ENCODE measurements around the gene PLA2G6. TPM values are rescaled to one million over a fixed set of nuclear protein-coding genes. Genes with fewer than 3 reads are reported as not detected.

The PLA2G6 gene
- total and polyA plus RNA-seq, 2 of the 8 experiments (the other 6 are each of a cell fraction or from before 2014, with no cell fraction given), result 13.2 to 21.0 TPM

DNA sequence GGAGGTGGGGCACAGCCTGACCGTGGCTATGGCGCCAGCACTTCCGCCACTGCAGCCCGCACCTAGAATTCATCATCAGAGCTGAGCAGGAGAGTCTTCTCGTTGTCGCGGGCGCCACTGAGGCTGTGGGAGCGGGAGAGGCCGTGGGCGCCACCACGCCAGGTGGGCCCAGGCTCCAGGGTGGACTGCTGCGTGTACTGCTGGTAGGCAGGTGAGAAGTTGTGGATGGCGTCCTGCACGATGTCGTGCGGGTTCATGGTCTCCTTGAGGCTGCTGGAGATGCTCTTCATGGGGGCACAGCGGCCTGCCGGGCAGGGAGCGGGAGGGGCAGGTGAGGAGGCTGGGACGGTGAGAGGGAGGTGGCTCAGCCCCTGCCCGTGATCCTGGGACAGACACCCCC, 39.8 kb upstream of the PLA2G6 start:
- Histone ChIP-seq H2BK15ac (ENCODE audit: low read length) (no peak overlapping the region), H3K9me3 (ENCODE audit: insufficient read depth in 2 of 2, low read depth in 1 of 2, low read length in 1 of 2) (no peaks in the 10 kb centered on the region), H2BK120ac (replicated peaks; ENCODE audit: low read depth, low read length) (no peak overlapping the region), H3K4me1 (replicated peaks in 1 of 4; ENCODE audit: control insufficient read depth in 3 of 4, insufficient read depth in 4 of 4, low read length in 3 of 4) (peaks cover 10 to 25% (median 16%) of the 10 kb centered on the region in 4 experiments), H3K14ac (ENCODE audit: insufficient read length) (no peak overlapping the region), H3K23me2 (ENCODE audit: low read depth, low read length) (no peaks in the 10 kb centered on the region), H3K18ac (ENCODE audit: extremely low read depth, low read length) (no peak overlapping the region), H2BK20ac (ENCODE audit: low read length) (no peak overlapping the region), H2AK5ac (ENCODE audit: low read depth, low read length) (no peak overlapping the region), H3K9ac (replicated peaks in 1 of 4; ENCODE audit: extremely low read depth in 1 of 4, low read depth in 3 of 4, low read length in 3 of 4) (no peak overlapping the region), H3K4me2 (ENCODE audit: insufficient read depth in 1 of 2, low read depth in 2 of 2, low read length in 2 of 2) (no peak overlapping the region), H3K79me1 (ENCODE audit: low read depth, low read length) (no peaks in the 10 kb centered on the region; the same call in 1 of the 2 replicates), H3K56ac (replicated peaks; ENCODE audit: insufficient read length, low read depth, low read length) (no peak overlapping the region), H3K27ac (ENCODE audit: low read depth, low read length) (no peak overlapping the region), H2BK5ac (ENCODE audit: low read depth, low read length) (no peak overlapping the region), H3K79me2 (ENCODE audit: control insufficient read depth in 1 of 2, insufficient read depth in 2 of 2, low read length in 2 of 2) (no peaks in the 10 kb centered on the region), H3K4me3 (ENCODE audit: extremely low read depth in 1 of 4, insufficient read depth in 2 of 4, low read depth in 3 of 4, low read length in 4 of 4) (no peak overlapping the region), H3K23ac (ENCODE audit: insufficient read length) (no peak overlapping the region), H4K91ac (replicated peaks; ENCODE audit: insufficient read length, low read length) (no peak overlapping the region), H3K27me3 (replicated peaks in 1 of 4; ENCODE audit: control insufficient read depth in 3 of 4, extremely low read depth in 1 of 4, insufficient read depth in 3 of 4, low read length in 3 of 4) (no peaks in the 10 kb centered on the region), H2AFZ (ENCODE audit: low read length) (no peak overlapping the region), H2BK12ac (ENCODE audit: low read depth, low read length) (no peak overlapping the region), H4K8ac (ENCODE audit: extremely low read depth, insufficient read depth, low read length) (no peak overlapping the region), H3K4ac (replicated peaks; ENCODE audit: insufficient read length, low read depth, low read length) (no peak overlapping the region), H4K20me1 (replicated peaks in 1 of 2; ENCODE audit: control insufficient read depth in 1 of 2, insufficient read depth in 2 of 2, low read length in 2 of 2) (peaks cover 2 to 7% of the 10 kb centered on the region in 2 experiments), H3K36me3 (ENCODE audit: control insufficient read depth in 2 of 4, insufficient read depth in 4 of 4, low read length in 3 of 4) (peaks cover 0 to 11% (median 4%) of the 10 kb centered on the region in 4 experiments; a peak in 5 of 8 replicates), H4K5ac (ENCODE audit: insufficient read length, low read depth, low read length) (no peak overlapping the region)
- WGBS, 2 experiments (ENCODE audit: extremely low coverage in 1 of 2, insufficient coverage in 1 of 2, insufficient read length in 1 of 2, insufficient replicate concordance in 2 of 2, low coverage in 1 of 2, low lambda C conversion rate in 2 of 2, missing lambda C conversion rate in 1 of 2), result 92% methylated on average over 22 of the region's 22 CpGs; no CpG with 5 or more reads in 1 of the 2 experiments
- no peak for DNase-seq (ENCODE audit: low read depth in 1 of 2, low spot score in 2 of 2)
- ChIA-PET CTCF (ENCODE audit: partially characterized antibody) (interaction anchor here (0.6 to 1.4 kb wide), 5 partner anchors 9 to 169 kb away, joined by 3 to 4 read pairs (median 3); no protein-coding TSS in a partner anchor), POLR2A (ENCODE audit: partially characterized antibody) (no interaction called here)
- no peak for FAIRE-seq
- no peak for TF ChIP-seq CHD1 (IDR thresholded peaks at IDR 0.05; ENCODE audit: low read depth, low read length)
- TF ChIP-seq CTBP2 (IDR thresholded peaks at IDR 0.05; ENCODE audit: borderline replicate concordance, insufficient read depth, insufficient read length, low read length), result no peak
- no peak for TF ChIP-seq GTF2F1 (IDR thresholded peaks at IDR 0.05; ENCODE audit: borderline replicate concordance, low read depth, low read length)
- no peak for TF ChIP-seq BCL11A (IDR thresholded peaks at IDR 0.05; ENCODE audit: low read depth in 2 of 2, low read length in 2 of 2)
- no peak for TF ChIP-seq POLR2AphosphoS5 (IDR thresholded peaks at IDR 0.05; ENCODE audit: low read depth, low read length)
- no peak for TF ChIP-seq NANOG (IDR thresholded peaks at IDR 0.05; ENCODE audit: insufficient read depth, low read depth, low read length, poor library complexity, severe bottlenecking)
- no peak for TF ChIP-seq SUZ12 (IDR thresholded peaks at IDR 0.05; ENCODE audit: low read length)
- TF ChIP-seq HDAC6 (IDR thresholded peaks at IDR 0.05; ENCODE audit: low read depth, low read length), result no peak
- TF ChIP-seq KDM5A (IDR thresholded peaks at IDR 0.05; ENCODE audit: low read length), result no peak
- no peak for TF ChIP-seq RBBP5 (IDR thresholded peaks at IDR 0.05; ENCODE audit: borderline replicate concordance, low read depth, low read length)
- no peak for TF ChIP-seq POLR2A (IDR thresholded peaks at IDR 0.05; ENCODE audit: control extremely low read depth in 1 of 2, low read depth in 2 of 2, low read length in 2 of 2)
- no peak for TF ChIP-seq NRF1 (IDR thresholded peaks at IDR 0.05; ENCODE audit: low read depth, low read length)
- TF ChIP-seq, protein P1, sequence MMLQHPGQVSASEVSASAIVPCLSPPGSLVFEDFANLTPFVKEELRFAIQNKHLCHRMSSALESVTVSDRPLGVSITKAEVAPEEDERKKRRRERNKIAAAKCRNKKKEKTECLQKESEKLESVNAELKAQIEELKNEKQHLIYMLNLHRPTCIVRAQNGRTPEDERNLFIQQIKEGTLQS (IDR thresholded peaks at IDR 0.05; ENCODE audit: insufficient read depth, low read depth, low read length), result no peak
